WTC11 (cell line): ENCODE measurements around the gene C1QTNF1. TPM values are rescaled to one million over a fixed set of nuclear protein-coding genes. Genes with fewer than 3 reads are reported as not detected.

Experiments
- ATAC-seq: fragments of 200-7000 bp; cut with Tn5 transposase; 2 replicates; pipeline ENCODE4 v1.10.0; 2021; ENCODE audit warnings: mild to moderate bottlenecking, moderate library complexity
- CTCF ChIA-PET: fragments of 300-600 bp; sonication (Branson Sonifier 250); formaldehyde crosslinking; loops from one replicate; lab custom pipeline; 2021; ENCODE audit warnings: antibody characterized with exemption; lab: Charles Lee
- POLR2A ChIA-PET: fragments of 350-600 bp; sonication (Branson Sonifier 250); formaldehyde crosslinking; loops from one replicate; lab custom pipeline; 2021; ENCODE audit warnings: antibody characterized with exemption; lab: Charles Lee
- DNase-seq: peaks from one replicate; pipeline ENCODE4 v3.0.0; 2021; ENCODE audit warnings: low spot score
- H3K27ac Mint-ChIP-seq: 2 replicates; pipeline ENCODE4 v1.8.0; 2021; ENCODE audit warnings: mixed read lengths
- H3K27me3 Mint-ChIP-seq: 2 replicates; pipeline ENCODE4 v1.8.0; 2021; ENCODE audit warnings: low read depth, mild to moderate bottlenecking, moderate library complexity, mixed read lengths
- H3K36me3 Mint-ChIP-seq: 2 replicates; pipeline ENCODE4 v1.8.0; 2021; ENCODE audit warnings: mixed read lengths
- H3K4me1 Mint-ChIP-seq: 2 replicates; pipeline ENCODE4 v1.8.0; 2022; ENCODE audit warnings: mixed read lengths
- H3K4me3 Mint-ChIP-seq: 2 replicates; pipeline ENCODE4 v1.8.0; 2021; ENCODE audit warnings: mild to moderate bottlenecking, moderate library complexity, mixed read lengths
- H3K9me3 Mint-ChIP-seq: 2 replicates; pipeline ENCODE4 v1.8.0; 2021; ENCODE audit warnings: mixed read lengths
- ATF2 ChIP-seq: sonication (generic); formaldehyde crosslinking; IDR thresholded peaks from 2 replicates; pipeline ENCODE4 v1.8.1; 2022; ENCODE audit warnings: low read depth, missing genetic modification reagents, borderline replicate concordance
- E2F5 ChIP-seq: sonication (generic); formaldehyde crosslinking; IDR thresholded peaks from 2 replicates; pipeline ENCODE4 v1.8.1; 2022; ENCODE audit warnings: mild to moderate bottlenecking, moderate library complexity, missing genetic modification reagents
- ETV6 ChIP-seq: sonication (generic); formaldehyde crosslinking; IDR thresholded peaks from 2 replicates; pipeline ENCODE4 v1.8.1; 2022; ENCODE audit warnings: mild to moderate bottlenecking, missing genetic modification reagents
- FOXK1 ChIP-seq: sonication (generic); formaldehyde crosslinking; IDR thresholded peaks from 2 replicates; pipeline ENCODE4 v1.8.0; 2022; ENCODE audit warnings: mild to moderate bottlenecking, moderate library complexity, missing genetic modification reagents
- FOXP1 ChIP-seq: sonication (generic); formaldehyde crosslinking; IDR thresholded peaks from 2 replicates; pipeline ENCODE4 v1.8.0; 2022; ENCODE audit warnings: missing genetic modification reagents, mild to moderate bottlenecking, moderate library complexity, borderline replicate concordance
- GABPB1 ChIP-seq: sonication (generic); formaldehyde crosslinking; IDR thresholded peaks from 2 replicates; pipeline ENCODE4 v1.8.1; 2023; ENCODE audit warnings: mild to moderate bottlenecking, missing genetic modification reagents
- IRF2 ChIP-seq: sonication (generic); formaldehyde crosslinking; IDR thresholded peaks from 2 replicates; pipeline ENCODE4 v1.8.0; 2022; ENCODE audit warnings: low read depth, missing genetic modification reagents, borderline replicate concordance
- JUN ChIP-seq: sonication (generic); formaldehyde crosslinking; IDR thresholded peaks from 2 replicates; pipeline ENCODE4 v1.8.0; 2023; ENCODE audit warnings: mild to moderate bottlenecking, missing genetic modification reagents
- NR2C2 ChIP-seq: sonication (generic); formaldehyde crosslinking; IDR thresholded peaks from 2 replicates; pipeline ENCODE4 v1.8.0; 2022; ENCODE audit warnings: mild to moderate bottlenecking, missing genetic modification reagents
- SP1 ChIP-seq: sonication (generic); formaldehyde crosslinking; conservative IDR thresholded peaks from 2 replicates; pipeline ENCODE4 v1.8.1; 2022; ENCODE audit warnings: missing genetic modification reagents
- STAT6 ChIP-seq: sonication (generic); formaldehyde crosslinking; conservative IDR thresholded peaks from 2 replicates; pipeline ENCODE4 v1.8.1; 2023; ENCODE audit warnings: mild to moderate bottlenecking, low read depth, missing genetic modification reagents, moderate library complexity
- TCF7 ChIP-seq: sonication (generic); formaldehyde crosslinking; IDR thresholded peaks from 2 replicates; pipeline ENCODE4 v1.8.0; 2022; ENCODE audit warnings: mild to moderate bottlenecking, low read depth, missing genetic modification reagents, moderate library complexity
- TP53 ChIP-seq: sonication (generic); formaldehyde crosslinking; IDR thresholded peaks from 2 replicates; pipeline ENCODE4 v1.8.1; 2023; ENCODE audit warnings: mild to moderate bottlenecking, missing genetic modification reagents
- USF2 ChIP-seq: sonication (generic); formaldehyde crosslinking; IDR thresholded peaks from 2 replicates; pipeline ENCODE4 v1.8.1; 2023; ENCODE audit warnings: mild to moderate bottlenecking, missing genetic modification reagents, moderate library complexity
- ZNF416 ChIP-seq: fragments of 250-450 bp; sonication (Bioruptor Pico); IDR thresholded peaks from 2 replicates; pipeline ENCODE4 v1.9.0; 2021; ENCODE audit warnings: mild to moderate bottlenecking, inconsistent platforms
- ZSCAN18 ChIP-seq: fragments of 250-450 bp; sonication (Bioruptor Pico); IDR thresholded peaks from 2 replicates; pipeline ENCODE4 v2.1.2; 2022; ENCODE audit warnings: mild to moderate bottlenecking, moderate library complexity
- total RNA-seq: library from RNA; stranded (reverse); gene quantifications from 3 replicates; pipeline ENCODE4 v1.2.3, GENCODE V29; 2021
- TF ChIP-seq, protein P1 (sequence below): sonication (generic); formaldehyde crosslinking; conservative IDR thresholded peaks from 2 replicates; pipeline ENCODE4 v1.8.1; 2022; ENCODE audit warnings: mild to moderate bottlenecking, missing genetic modification reagents
- TF ChIP-seq, protein P2 (sequence below): sonication (generic); formaldehyde crosslinking; IDR thresholded peaks from 2 replicates; pipeline ENCODE4 v1.8.1; 2023; ENCODE audit warnings: mild to moderate bottlenecking, moderate library complexity, missing genetic modification reagents

C1QTNF1 gene
- total RNA-seq, 1 experiment from 2014 or later, result 1.7 TPM

DNA sequence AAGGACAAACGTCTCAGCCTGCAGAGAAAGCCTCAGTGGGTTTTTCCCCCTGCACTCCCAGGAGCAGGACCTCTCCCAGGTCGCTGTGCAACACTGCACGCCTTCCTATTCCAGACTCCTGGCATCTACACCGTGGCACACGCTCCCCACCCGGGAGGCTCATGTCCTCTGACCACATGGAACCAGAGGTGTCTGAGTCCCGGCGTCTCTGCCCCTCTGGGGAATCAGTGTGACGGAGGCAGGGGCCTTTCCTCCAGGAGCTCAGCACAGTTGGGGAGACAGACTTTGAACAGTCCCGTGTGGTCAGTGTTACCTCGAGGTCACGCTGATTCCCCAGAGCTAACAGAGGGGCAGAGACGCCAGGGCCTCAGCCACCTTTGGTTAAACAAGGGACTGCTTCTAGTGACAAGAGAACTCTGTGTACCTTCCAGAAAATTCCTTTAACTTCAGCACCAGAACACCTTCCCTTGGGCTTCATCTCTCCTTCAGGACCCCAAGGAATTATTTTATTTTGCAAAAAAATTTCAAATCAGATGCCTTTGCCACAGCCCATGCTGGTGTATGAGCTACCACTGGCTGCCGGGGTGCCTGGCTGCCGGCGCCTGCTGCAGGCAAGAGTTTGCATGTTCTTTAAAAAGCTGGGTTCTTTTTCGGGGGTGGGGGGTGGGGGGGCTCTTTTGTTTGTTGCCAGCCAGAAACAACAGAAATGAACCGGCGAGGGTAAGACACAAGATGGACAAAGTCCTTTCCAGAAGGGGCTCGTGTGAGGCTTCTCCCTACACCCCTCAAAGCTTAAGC is 21.0 kb upstream of the C1QTNF1 start:
- Mint-ChIP-seq H3K4me3 (no peak overlapping the region), H3K4me1 (peaks cover 8% of the 10 kb centered on the region), H3K27me3 (peaks cover 70% of the 10 kb centered on the region), H3K36me3 (peaks cover 3% of the 10 kb centered on the region; the same call in 1 of the 2 replicates), H3K27ac (no peak overlapping the region), H3K9me3 (no peaks in the 10 kb centered on the region)
- DNase-seq, result no peak
- CTCF ChIA-PET, result interaction anchor here (1.6 kb wide), 1 partner anchor 137 kb away, joined by 6 read pairs; no protein-coding TSS in a partner anchor
- no peak for TF ChIP-seq GABPB1 (CRISPR knock-in tag)
- no peak for TF ChIP-seq USF2 (CRISPR knock-in tag)
- no peak for TF ChIP-seq ZSCAN18
- no peak for TF ChIP-seq SP1 (CRISPR knock-in tag)
- TF ChIP-seq, protein P1, sequence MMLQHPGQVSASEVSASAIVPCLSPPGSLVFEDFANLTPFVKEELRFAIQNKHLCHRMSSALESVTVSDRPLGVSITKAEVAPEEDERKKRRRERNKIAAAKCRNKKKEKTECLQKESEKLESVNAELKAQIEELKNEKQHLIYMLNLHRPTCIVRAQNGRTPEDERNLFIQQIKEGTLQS (CRISPR knock-in tag), result no peak
- no peak for TF ChIP-seq FOXP1 (CRISPR knock-in tag)
- TF ChIP-seq ATF2 (CRISPR knock-in tag), result no peak
- no peak for TF ChIP-seq STAT6
- TF ChIP-seq, protein P2, sequence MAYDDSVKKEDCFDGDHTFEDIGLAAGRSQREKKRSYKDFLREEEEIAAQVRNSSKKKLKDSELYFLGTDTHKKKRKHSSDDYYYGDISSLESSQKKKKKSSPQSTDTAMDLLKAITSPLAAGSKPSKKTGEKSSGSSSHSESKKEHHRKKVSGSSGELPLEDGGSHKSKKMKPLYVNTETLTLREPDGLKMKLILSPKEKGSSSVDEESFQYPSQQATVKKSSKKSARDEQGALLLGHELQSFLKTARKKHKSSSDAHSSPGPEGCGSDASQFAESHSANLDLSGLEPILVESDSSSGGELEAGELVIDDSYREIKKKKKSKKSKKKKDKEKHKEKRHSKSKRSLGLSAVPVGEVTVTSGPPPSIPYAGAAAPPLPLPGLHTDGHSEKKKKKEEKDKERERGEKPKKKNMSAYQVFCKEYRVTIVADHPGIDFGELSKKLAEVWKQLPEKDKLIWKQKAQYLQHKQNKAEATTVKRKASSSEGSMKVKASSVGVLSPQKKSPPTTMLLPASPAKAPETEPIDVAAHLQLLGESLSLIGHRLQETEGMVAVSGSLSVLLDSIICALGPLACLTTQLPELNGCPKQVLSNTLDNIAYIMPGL (CRISPR knock-in tag), result no peak
- no peak for TF ChIP-seq ZNF416 (CRISPR knock-in tag)
- TF ChIP-seq ETV6 (CRISPR knock-in tag), result no peak
- TF ChIP-seq TCF7 (CRISPR knock-in tag), result no peak
- TF ChIP-seq IRF2, result no peak
- TF ChIP-seq TP53 (CRISPR knock-in tag), result no peak
- no peak for TF ChIP-seq NR2C2 (CRISPR knock-in tag)
- no peak for TF ChIP-seq JUN (CRISPR knock-in tag)
- TF ChIP-seq E2F5 (CRISPR knock-in tag), result no peak
- TF ChIP-seq FOXK1, result no peak
- no peak for ATAC-seq
- POLR2A ChIA-PET, result interaction anchor here (0.6 kb wide), 1 partner anchor 946 kb away, joined by 7 read pairs; no protein-coding TSS in a partner anchor
